IPS DF 4.7 (cell line): ENCODE results near the gene ADAM33.

Experiments
- DNase-seq: peaks from one replicate; pipeline ENCODE4 v3.0.0-alpha.2; 2013; ENCODE audit warnings: low spot score; ENCODE audit errors: extremely low read depth

The ADAM33 gene

GRCh38 chr20:3669710-3670367, 12.0 kb downstream of the ADAM33 start:
- DNase-seq = no peak

GRCh38 chr20:3667434-3668037, 14.3 kb downstream of the ADAM33 start:
- DNase-seq = no peak

- DNase-seq = no peak
These were observed 18.0 kb downstream of the ADAM33 start for GRCh38 chr20:3663858-3664257.

GRCh38 chr20:3663031-3663701, 18.6 kb downstream of the ADAM33 start, which contains the start of gene GFRA4:
TSS of gene GFRA4 (minus strand) at chr20:3663399. CDS start at chr20:3663399, 0 bp downstream.
- DNase-seq = no peak

- DNase-seq = no peak
These were observed 19.8 kb downstream of the ADAM33 start for GRCh38 chr20:3661814-3662665.

GRCh38 chr20:3661060-3661813, 20.6 kb downstream of the ADAM33 start:
- DNase-seq = no peak

GRCh38 chr20:3660262-3661059, 21.3 kb downstream of the ADAM33 start:
- no peak for DNase-seq

- no peak for DNase-seq
These were observed 22.1 kb downstream of the ADAM33 start for GRCh38 chr20:3659492-3660261.

- DNase-seq = no peak
These were observed 22.9 kb downstream of the ADAM33 start for GRCh38 chr20:3658716-3659491.

- DNase-seq = no peak
These were observed 23.6 kb downstream of the ADAM33 start for GRCh38 chr20:3658019-3658715.

GRCh38 chr20:3655131-3655405, 26.7 kb downstream of the ADAM33 start:
- no peak for DNase-seq

GRCh38 chr20:3654326-3655130, 27.3 kb downstream of the ADAM33 start:
- DNase-seq = no peak

GRCh38 chr20:3653921-3654320, 27.9 kb downstream of the ADAM33 start:
- no peak for DNase-seq

GRCh38 chr20:3652676-3653596, 28.9 kb downstream of the ADAM33 start:
- no peak for DNase-seq

- DNase-seq = no peak
These were observed 29.6 kb downstream of the ADAM33 start for GRCh38 chr20:3652221-3652620.

GRCh38 chr20:3651204-3651962, 30.4 kb downstream of the ADAM33 start:
- no peak for DNase-seq
